KOPT-K1 (cell line): ENCODE measurements around the gene SSBP3.

Experiments
- H3K27ac ChIP-seq: fragments of 200-600 bp; sonication (generic); 2 replicates; pipeline ENCODE4 v1.5.1; 2016; ENCODE audit warnings: antibody characterized with exemption, mild to moderate bottlenecking, low read depth, low read length; ENCODE audit not compliant: poor library complexity, severe bottlenecking
- H3K36me3 ChIP-seq: fragments of 200-600 bp; sonication (generic); 2 replicates; pipeline ENCODE4 v1.5.1; 2017; ENCODE audit warnings: antibody characterized with exemption, mild to moderate bottlenecking, low read length, moderate library complexity; ENCODE audit not compliant: insufficient read depth
- H3K9me3 ChIP-seq: fragments of 200-600 bp; sonication (generic); 2 replicates; pipeline ENCODE4 v1.5.1; 2017; ENCODE audit warnings: antibody characterized with exemption, low read length, mild to moderate bottlenecking; ENCODE audit not compliant: insufficient read depth, poor library complexity, severe bottlenecking

The SSBP3 gene

DNA sequence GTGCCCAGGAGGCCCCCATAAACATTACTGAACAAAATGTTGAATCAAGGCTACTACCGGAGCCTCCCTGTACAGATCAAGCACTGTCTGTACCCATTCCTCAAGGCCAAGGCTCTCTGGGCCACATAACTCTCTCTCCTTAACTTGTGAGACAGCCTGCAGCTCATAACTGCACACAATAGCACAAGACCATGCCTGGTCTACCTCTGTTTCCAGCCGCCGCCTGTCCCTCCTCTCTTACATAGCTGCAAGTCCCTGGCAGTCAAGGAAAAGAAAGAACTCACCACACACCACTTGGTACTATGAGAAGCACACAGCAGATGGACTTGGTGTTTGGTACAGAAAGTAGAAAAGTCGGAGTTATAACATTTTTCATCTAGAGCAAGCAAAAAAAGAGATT is 91.1 kb downstream of the SSBP3 start:
- peak overlapping the region; percentile 13 for H3K27ac ChIP-seq
- H3K9me3 ChIP-seq: no peaks in the 10 kb centered on the region
- peaks cover 28% of the 10 kb centered on the region for H3K36me3 ChIP-seq

GRCh38 chr1:54314696-54315095 is 91.5 kb downstream of the SSBP3 start:
- H3K27ac ChIP-seq: peak overlapping the region; percentile 13
- H3K9me3 ChIP-seq: no peaks in the 10 kb centered on the region
- peaks cover 24% of the 10 kb centered on the region for H3K36me3 ChIP-seq

DNA sequence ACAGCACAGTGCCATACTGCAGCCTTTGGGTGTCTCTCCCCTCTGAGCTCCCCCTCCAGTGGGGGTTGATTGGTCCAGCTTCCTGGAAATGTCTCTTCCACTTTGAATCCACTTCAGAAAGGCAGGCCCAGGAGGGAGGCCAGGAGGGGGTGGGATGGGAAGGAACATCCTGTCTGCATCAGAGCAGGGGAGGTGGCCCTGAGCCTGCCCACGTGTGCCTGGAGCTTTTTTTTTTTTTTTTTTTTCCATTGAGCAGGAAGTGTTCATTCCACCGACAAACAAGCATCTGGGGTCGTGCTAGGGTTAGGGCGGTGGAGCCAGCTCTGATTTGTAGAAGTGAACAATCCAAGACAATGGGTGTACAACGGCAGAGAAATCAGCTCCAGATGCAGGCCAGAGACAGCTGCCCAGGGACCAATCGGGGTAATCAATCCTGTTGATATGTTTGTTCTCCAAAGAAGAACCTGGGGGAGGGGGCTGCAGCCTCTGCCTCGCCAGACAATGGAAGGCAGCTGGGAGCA is 93.3 kb downstream of the SSBP3 start:
- H3K36me3 ChIP-seq: peaks cover 20% of the 10 kb centered on the region
- H3K9me3 ChIP-seq: no peaks in the 10 kb centered on the region
- peak overlapping the region; percentile 20 for H3K27ac ChIP-seq

DNA sequence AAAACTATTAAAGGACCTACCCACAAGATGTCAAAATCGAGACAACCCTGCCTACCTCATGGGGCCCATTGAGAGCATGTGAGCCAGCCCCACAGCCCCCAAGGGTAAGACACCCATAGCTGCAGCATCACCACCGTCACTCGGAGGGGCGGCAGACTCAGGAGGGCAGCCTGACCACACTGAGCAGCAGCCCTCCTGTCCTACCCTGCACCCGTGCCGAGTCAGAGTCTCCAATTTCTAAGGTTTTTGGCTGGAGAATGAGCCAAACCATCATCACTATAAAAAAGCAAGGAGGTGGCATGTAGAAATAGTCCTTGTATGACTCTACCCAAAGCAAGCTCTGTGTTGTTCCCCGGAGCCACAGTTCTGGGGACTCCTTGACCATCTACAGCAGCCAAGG is 94.7 kb downstream of the SSBP3 start:
- peak overlapping the region; percentile 10 for H3K27ac ChIP-seq

GRCh38 chr1:54310439-54311328 is 95.5 kb downstream of the SSBP3 start:
- H3K27ac ChIP-seq: peak overlapping the region; percentile 40
- no peaks in the 10 kb centered on the region for H3K9me3 ChIP-seq

More for the DNA sequence above, 94.7 kb downstream of the SSBP3 start:
- Histone ChIP-seq H3K9me3 (no peaks in the 10 kb centered on the region), H3K36me3 (peaks cover 20% of the 10 kb centered on the region)

GRCh38 chr1:54309631-54310366 is 96.4 kb downstream of the SSBP3 start:
- Histone ChIP-seq H3K27ac (peak overlapping the region; percentile 40), H3K9me3 (no peaks in the 10 kb centered on the region), H3K36me3 (peaks cover 18% of the 10 kb centered on the region)

More at GRCh38 chr1:54310439-54311328, 95.5 kb downstream of the SSBP3 start:
- peaks cover 20% of the 10 kb centered on the region for H3K36me3 ChIP-seq

DNA sequence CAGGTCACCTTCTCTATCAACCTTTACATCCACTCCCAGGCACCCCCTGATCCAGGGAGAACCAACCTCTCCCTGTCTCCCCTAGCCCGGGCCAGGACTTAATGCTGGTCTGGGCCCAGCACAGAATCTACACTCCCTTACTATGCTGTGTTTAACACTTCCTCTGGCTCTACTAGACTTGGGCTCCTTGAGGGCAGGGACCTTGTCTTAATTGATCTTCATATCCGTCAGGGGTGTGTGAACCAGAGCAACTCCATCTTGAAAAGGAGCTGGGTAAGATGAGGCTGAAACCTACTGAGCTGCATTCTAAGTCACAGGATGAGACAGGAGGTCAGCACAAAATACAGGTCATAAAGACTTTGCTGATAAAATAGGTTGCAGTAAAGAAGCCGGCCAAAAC is 98.9 kb downstream of the SSBP3 start:
- H3K9me3 ChIP-seq: no peaks in the 10 kb centered on the region
- peaks cover 18% of the 10 kb centered on the region; the same call in 1 of the 2 replicates for H3K36me3 ChIP-seq
- no peak overlapping the region for H3K27ac ChIP-seq

- H3K27ac ChIP-seq: no peak overlapping the region
- no peaks in the 10 kb centered on the region for H3K9me3 ChIP-seq
- peaks cover 12% of the 10 kb centered on the region; the same call in 1 of the 2 replicates for H3K36me3 ChIP-seq
Observed at GRCh38 chr1:54305906-54306514, 100.2 kb downstream of the SSBP3 start.

DNA sequence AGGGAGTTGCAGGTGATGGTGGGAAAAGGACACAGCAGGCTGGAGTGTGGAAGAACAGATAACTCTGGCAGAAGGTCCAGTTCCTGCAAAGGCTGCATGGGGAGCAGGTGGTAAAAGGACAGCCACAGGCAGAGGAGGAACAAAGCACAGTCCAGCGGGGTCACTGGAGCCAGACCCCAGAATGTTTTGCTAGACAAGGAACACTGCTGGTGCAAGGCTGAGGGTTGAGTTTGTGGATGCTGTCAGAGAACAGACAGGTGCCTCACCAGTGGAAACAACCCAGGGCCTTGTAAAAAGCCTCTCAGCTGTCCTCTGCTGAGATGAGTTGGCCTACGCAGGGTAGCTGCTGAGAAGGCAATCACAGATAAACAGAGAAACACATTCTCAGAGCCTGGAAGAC is 101.7 kb downstream of the SSBP3 start:
- peaks cover 12% of the 10 kb centered on the region; the same call in 1 of the 2 replicates for H3K36me3 ChIP-seq
- H3K27ac ChIP-seq: no peak overlapping the region
- no peaks in the 10 kb centered on the region for H3K9me3 ChIP-seq

- peaks cover 12% of the 10 kb centered on the region; the same call in 1 of the 2 replicates for H3K36me3 ChIP-seq
- H3K9me3 ChIP-seq: no peaks in the 10 kb centered on the region
- H3K27ac ChIP-seq: peak overlapping the region; percentile 25
Observed at GRCh38 chr1:54302951-54303843, 103.0 kb downstream of the SSBP3 start.

DNA sequence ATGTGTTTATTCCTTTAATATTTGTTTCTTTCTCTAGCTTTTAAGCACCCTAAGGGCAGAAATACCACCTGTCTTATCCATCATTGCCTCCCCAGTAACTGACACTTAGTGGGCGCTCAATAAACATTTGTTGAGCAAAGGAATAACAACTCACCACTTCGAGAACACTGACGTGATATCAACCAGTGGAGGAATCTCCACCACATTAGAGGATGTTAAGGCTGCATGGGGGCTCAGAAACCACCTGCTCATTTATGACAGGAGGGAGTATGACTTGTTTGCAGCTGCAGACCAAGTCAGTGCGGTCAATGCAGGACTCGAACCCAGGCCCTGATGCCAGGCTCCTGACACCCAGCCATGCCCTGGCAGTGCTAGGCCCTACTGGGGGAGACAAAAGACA is 103.6 kb downstream of the SSBP3 start:
- Histone ChIP-seq H3K27ac (peak overlapping the region; percentile 25), H3K36me3 (peaks cover 12% of the 10 kb centered on the region; the same call in 1 of the 2 replicates)

GRCh38 chr1:54301497-54301896 is 104.7 kb downstream of the SSBP3 start:
- H3K27ac ChIP-seq: no peak overlapping the region
- peaks cover 12% of the 10 kb centered on the region; the same call in 1 of the 2 replicates for H3K36me3 ChIP-seq
- H3K9me3 ChIP-seq: no peaks in the 10 kb centered on the region

More for the DNA sequence above, 103.6 kb downstream of the SSBP3 start:
- H3K9me3 ChIP-seq: no peaks in the 10 kb centered on the region

DNA sequence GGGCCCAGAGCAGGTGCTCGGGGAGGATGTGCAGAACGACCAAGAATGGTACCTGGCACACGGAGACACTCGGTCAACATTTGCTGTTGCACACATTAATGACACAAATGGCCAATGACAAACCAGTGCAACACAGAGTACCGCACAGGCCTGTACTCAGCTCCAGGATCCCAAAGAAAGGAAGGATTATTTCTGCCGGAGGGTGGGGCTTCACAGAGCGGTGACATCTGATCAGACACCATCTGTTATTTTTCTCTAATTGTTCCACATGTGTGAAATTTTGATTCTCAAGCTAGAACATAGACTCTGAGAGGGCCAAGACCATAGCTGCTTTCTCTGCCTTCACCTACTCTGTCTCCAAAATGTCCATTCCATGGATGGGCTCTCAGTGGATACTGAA is 105.8 kb downstream of the SSBP3 start:
- Histone ChIP-seq H3K27ac (no peak overlapping the region), H3K9me3 (no peaks in the 10 kb centered on the region), H3K36me3 (peaks cover 12% of the 10 kb centered on the region; the same call in 1 of the 2 replicates)

- Histone ChIP-seq H3K9me3 (no peaks in the 10 kb centered on the region), H3K36me3 (peaks cover 4% of the 10 kb centered on the region; the same call in 1 of the 2 replicates), H3K27ac (no peak overlapping the region)
Observed at GRCh38 chr1:54299037-54299436, 107.2 kb downstream of the SSBP3 start.
